Neutrophil (primary cell): ENCODE results near the gene PRR3.

Experiments
- H3K27ac ChIP-seq: fragments of 200-600 bp; sonication (generic); 2 replicates; pipeline ENCODE4 v1.5.1; 2016; ENCODE audit warnings: mild to moderate bottlenecking, moderate library complexity
- H3K27me3 ChIP-seq: fragments of 200-600 bp; sonication (generic); 2 replicates; pipeline ENCODE4 v1.6.0; 2016; ENCODE audit warnings: mild to moderate bottlenecking
- H3K36me3 ChIP-seq: fragments of 200-600 bp; sonication (generic); 2 replicates; pipeline ENCODE4 v1.5.1; 2017
- H3K4me1 ChIP-seq, 2 experiments: fragments of 200-600 bp in 1 of 2; sonication (generic) in 1 of 2; 1 replicate in 1 of 2; 2 replicates in 1 of 2; pipeline versions ENCODE4 v1.5.1 to v1.6.1; 2013 to 2016; ENCODE audit warnings: low read depth in 1 of 2, low read length in 1 of 2, mild to moderate bottlenecking in 1 of 2, moderate library complexity in 1 of 2; ENCODE audit not compliant: control insufficient read depth in 1 of 2, insufficient read depth in 1 of 2
- H3K4me3 ChIP-seq, 2 experiments: fragments of 200-600 bp in 1 of 2; sonication (generic) in 1 of 2; 1 replicate in 1 of 2; 2 replicates in 1 of 2; pipeline ENCODE4 v1.5.1; 2013 to 2016; ENCODE audit warnings: low read depth in 1 of 2, low read length in 1 of 2, mild to moderate bottlenecking in 1 of 2, moderate library complexity in 1 of 2
- H3K9me3 ChIP-seq: fragments of 200-600 bp; sonication (generic); 2 replicates; pipeline ENCODE4 v1.5.1; 2016
- TF ChIP-seq, protein P1 (sequence below): fragments of 200-600 bp; sonication (generic); IDR thresholded peaks from 2 replicates; pipeline ENCODE4 v1.5.1; 2016; ENCODE audit warnings: antibody characterized with exemption

Gene PRR3

DNA sequence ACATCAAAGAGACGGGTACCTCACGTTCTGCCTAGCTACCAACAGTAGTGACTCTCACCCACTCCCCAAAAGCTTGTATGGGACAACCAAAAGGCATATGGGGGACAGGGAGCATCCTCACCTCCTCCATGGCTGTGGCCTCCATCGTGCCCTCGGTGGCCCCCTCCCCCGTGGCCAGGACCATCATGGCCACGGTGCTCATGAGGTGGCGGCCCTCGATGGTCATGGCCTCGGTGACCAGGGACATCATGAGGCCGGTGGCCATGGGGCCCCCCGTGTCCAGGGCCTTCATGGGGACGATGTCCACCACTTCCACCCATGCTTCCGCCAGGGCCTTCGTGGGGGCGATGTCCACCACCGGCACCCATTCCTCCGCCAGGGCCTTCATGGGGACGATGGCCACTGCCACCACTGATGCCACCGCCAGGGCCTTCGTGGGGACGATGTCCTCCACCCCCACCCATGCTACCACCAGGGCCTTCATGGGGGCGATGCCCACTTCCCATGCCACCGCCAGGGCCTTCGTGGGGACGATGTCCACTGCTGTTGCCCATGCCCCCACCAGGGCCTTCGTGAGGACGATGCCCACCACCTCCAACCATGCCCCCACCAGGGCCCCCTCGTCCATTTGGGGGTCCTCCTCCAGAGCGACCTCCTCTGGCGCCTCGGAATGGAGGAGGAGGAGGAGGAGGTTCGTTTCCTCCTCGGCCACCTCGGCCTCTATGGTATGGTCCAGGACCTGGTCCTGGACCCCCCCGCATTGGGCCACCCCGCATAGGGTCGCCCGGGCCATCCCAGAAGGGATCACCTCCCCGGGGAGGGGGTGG is 44.9 kb downstream of the PRR3 start:
- TF ChIP-seq, protein P1, sequence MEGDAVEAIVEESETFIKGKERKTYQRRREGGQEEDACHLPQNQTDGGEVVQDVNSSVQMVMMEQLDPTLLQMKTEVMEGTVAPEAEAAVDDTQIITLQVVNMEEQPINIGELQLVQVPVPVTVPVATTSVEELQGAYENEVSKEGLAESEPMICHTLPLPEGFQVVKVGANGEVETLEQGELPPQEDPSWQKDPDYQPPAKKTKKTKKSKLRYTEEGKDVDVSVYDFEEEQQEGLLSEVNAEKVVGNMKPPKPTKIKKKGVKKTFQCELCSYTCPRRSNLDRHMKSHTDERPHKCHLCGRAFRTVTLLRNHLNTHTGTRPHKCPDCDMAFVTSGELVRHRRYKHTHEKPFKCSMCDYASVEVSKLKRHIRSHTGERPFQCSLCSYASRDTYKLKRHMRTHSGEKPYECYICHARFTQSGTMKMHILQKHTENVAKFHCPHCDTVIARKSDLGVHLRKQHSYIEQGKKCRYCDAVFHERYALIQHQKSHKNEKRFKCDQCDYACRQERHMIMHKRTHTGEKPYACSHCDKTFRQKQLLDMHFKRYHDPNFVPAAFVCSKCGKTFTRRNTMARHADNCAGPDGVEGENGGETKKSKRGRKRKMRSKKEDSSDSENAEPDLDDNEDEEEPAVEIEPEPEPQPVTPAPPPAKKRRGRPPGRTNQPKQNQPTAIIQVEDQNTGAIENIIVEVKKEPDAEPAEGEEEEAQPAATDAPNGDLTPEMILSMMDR: no peak
- Histone ChIP-seq H3K36me3 (peaks cover 77% of the 10 kb centered on the region), H3K27me3 (no peaks in the 10 kb centered on the region), H3K4me3 (no peak overlapping the region), H3K4me1 (peaks cover 8 to 11% of the 10 kb centered on the region in 2 experiments), H3K9me3 (no peaks in the 10 kb centered on the region), H3K27ac (peak overlapping the region; percentile 58)

DNA sequence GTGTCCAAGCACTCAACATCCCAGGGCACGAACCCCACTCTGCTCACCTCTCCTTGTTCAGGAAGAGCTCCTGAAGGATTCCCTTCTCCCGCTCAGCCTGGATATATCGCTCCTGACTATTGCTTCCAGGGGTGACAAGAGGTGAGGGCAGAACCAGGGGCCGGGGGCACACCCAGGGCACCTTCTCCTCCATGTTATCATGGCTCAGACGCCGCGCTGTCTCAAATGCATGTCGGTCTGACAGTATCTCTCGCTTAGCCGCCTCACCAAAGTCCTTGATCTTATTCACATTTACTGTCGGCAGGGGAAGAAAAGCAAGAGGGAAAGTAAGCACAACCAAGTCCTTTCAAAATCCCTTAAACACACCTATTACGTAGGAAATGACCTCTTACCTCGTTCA is 46.9 kb downstream of the PRR3 start:
- Histone ChIP-seq H3K4me3 (no peak overlapping the region), H3K36me3 (peaks cover 97% of the 10 kb centered on the region)
- TF ChIP-seq, protein P1: no peak

DNA sequence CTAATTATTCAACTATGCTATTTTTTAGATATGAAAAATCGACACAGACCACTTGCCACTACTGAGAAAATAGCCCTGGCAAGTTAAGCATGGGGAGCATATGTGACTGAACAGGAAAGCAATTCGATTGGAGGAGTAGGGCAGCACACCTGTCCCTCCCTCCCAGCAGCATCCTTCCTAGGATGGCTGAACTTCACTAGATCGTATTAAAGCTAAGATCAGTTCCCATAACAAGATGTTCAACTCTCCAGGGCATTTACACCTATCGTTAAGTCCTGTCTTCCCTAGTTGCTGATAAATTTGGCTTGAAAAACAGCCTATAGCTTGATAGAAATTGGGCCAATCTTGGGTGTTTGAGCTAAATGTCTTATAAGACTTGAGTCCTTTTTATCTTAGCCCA is 53.0 kb downstream of the PRR3 start:
- Histone ChIP-seq H3K4me3 (no peak overlapping the region), H3K27ac (peak overlapping the region; percentile 19), H3K36me3 (peaks cover 48% of the 10 kb centered on the region), H3K27me3 (no peaks in the 10 kb centered on the region), H3K9me3 (no peaks in the 10 kb centered on the region), H3K4me1 (peaks cover 43 to 44% of the 10 kb centered on the region in 2 experiments)
- TF ChIP-seq, protein P1: no peak

More for the DNA sequence above, 46.9 kb downstream of the PRR3 start:
- Histone ChIP-seq H3K9me3 (no peaks in the 10 kb centered on the region), H3K4me1 (peaks cover 8 to 17% of the 10 kb centered on the region in 2 experiments), H3K27ac (no peak overlapping the region), H3K27me3 (no peaks in the 10 kb centered on the region)

DNA sequence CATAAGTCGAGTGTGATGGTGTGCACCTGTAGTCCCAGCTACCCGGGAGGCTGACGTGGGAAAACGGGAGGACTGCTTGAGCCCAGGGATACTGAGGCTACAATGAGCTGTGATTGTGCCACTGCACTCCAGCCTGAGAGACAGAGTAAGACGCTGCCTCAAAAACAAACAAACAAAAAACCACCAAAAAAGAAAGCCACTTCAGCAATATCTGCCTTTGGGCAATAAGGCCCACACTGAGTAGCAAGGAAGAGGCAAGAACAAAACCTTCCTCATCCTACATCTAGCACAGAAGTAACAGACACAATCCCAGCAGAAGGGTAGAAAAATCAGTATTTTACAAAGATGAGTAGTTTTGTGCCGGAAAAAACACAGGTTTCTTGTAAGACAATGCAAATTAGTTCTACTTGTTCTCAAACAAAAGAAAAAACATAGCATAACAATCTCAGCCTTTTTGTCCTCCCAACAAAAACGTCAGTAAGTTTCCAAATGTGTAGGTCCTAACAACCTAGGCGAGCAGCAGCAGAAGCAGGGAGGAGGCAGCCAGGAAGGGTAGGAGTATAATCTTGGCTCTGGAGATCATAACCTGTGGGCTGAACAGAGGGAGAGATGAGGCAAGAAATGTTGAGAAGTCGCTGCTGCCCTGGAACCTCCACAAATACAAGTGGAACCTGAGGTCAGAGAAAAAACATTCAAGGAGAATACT is 54.2 kb downstream of the PRR3 start:
- TF ChIP-seq, protein P1: no peak
- peaks cover 42% of the 10 kb centered on the region for H3K36me3 ChIP-seq
- H3K9me3 ChIP-seq: no peaks in the 10 kb centered on the region
- H3K4me1 ChIP-seq: peaks cover 42 to 45% of the 10 kb centered on the region in 2 experiments
- H3K4me3 ChIP-seq: no peak overlapping the region
- H3K27me3 ChIP-seq: no peaks in the 10 kb centered on the region
- H3K27ac ChIP-seq: peak overlapping the region; percentile 98

DNA sequence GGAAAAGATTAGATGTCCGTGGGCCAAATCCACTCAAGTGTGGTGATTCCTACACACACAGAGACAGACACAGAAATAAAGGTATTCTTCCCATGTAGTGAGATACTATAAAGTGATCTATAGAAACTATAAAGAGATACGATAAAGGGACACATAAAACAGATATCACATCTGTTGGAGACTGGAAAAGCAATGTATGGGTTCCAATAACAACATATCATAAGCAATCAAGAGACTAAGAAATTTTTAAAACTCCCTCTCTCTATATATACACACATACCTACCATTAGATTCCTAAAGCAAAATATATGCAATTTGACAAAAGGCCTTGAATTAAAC is 54.7 kb downstream of the PRR3 start:
- Histone ChIP-seq H3K9me3 (no peaks in the 10 kb centered on the region), H3K4me3 (no peak overlapping the region), H3K4me1 (peaks cover 37 to 40% of the 10 kb centered on the region in 2 experiments), H3K36me3 (peaks cover 42% of the 10 kb centered on the region), H3K27ac (peak overlapping the region; percentile 98), H3K27me3 (no peaks in the 10 kb centered on the region)
- TF ChIP-seq, protein P1: no peak
